ENCODE results near the gene AGAP1. TPM values are rescaled to one million over a fixed set of nuclear protein-coding genes. Genes with fewer than 3 reads are reported as not detected.

The AGAP1 gene
- total RNA-seq: 3.1 and 5.4 TPM in 2 replicates

DNA sequence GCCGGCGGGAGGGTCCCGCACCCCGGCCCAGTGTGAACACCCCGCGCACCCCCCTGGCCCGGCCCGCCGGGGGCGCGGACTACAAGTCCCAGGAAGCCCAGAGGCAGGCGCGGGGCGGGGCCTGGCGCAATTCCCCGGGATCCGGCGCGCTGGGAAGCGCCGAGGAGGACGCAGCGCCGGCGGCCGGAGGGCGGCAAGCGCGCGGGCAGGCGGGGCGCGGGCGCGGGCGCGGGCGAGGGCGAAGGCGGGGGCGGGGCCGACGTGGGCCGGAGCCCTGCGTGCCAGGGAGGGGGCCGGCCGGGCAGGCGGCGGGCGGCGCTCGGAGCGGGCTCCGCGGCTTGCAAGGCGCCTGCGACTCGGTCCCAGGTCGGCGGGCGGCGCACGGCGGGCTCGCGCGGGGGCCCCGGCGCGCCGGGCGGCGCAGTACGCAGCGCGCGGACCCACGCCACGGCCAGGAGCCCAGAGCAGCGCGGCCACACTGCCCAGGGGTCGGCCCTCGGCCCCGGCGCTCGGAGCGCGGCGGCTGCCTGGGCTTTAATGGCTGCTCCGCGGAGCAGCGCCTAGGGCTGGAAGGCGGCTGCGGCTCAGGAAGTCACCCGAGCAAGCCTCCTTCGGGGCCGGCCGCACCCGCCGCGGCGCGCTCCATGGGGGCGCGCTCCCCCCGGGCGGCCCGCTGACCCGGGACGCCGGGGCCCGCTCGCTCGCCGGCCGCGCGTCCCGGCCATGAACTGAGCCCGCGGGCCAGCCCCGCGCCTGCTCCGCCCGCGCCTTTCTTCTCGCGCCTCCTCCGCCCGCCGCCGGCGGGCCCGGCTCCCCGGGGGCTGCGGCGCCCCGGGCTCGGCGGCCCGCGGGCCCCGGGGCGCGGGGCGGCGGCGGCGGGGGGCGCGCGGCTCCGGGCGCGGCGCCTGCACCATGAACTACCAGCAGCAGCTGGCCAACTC, at the start of gene AGAP1:
AGAP1 (plus strand) TSS at position 269 of the 941 bp plus-strand sequence.
- DNase-seq (ENCODE audit: low read depth in 2 of 2): peak; percentile 50 to 86

DNA sequence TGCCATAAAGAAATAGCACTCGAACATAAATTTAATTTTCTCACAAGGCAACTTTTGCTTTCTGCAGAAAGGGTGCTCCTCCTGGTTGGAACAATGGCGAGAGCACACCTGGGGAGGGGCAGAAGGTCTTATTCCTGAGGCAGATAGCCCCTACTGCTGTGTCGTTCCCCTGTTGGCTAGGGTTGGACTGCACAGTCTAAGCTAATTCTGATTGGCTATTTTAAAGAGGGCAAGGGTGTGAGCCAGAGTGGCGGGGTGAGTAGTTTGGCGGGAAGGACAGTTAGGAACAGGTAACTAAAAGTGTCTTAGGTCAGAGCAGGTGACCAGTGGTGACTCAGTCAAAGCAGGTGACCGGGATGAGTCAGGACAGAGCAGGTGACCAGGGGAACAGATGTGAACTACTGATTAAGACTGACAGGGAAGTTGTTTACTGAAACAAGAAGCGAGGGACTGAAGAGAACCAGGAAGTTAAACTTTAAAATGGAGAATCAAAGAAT, 49.7 kb upstream of the AGAP1 start:
- peak in 1 of 2 donors; percentile 4 for DNase-seq (ENCODE audit: low read depth in 2 of 2)

DNA sequence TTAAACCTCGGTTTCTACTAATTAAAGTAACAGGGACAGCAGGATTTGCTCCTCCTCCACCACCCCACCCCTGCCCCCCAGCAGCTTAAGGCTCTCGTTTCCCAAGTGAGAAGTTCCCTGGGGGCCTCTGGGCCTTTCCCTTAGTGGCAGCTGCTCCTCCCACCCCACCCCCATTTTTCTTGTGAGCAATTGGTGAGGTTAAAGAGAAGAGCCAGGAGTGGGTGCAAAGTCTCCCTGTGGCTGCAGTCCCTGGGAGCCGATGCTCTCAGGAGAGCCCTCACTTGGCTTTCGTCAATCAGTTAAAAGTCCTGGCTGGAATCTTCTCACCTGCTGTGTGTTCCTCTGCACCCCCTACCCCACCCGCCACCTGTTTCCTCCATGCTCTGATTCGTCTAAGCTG, 48.7 kb upstream of the AGAP1 start:
- DNase-seq (ENCODE audit: low read depth in 2 of 2): no peak

DNA sequence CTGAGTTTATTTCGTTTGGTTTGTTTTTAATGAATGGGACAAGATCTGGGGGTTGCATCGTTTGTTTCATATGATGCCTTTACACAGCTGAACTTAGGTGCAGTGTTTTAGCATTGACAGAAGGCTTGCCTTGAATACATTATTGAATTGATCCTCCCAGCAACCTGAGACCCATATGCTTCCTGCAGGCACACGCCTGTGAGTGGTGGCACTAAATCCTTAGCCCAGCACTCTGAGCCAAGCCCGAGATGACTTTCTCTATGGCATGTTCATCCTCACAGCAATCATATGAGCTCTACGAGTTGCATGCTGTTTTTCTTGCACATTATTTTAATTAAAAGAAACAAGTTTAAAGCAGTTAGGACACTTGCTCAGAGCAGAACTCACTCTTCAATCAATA, 47.8 kb upstream of the AGAP1 start:
- no peak for DNase-seq (ENCODE audit: low read depth in 2 of 2)

DNA sequence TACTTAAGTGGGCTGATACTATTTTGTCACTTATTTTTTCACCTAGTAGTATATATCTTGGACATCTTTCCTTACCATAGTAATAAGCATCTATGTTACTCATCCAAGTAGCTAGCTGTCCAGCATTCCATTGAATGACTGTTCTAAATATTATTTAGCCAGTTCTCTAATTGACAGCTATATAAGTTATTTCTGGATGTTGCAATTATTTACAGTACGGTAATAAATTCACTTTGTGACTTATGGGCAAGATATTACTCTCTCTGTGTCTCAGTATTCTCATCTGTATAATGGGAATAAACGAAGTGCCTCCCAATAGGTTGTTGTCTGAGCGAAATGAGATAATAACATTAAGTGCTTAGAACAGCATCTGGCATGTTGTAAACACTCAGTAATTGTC, 46.6 kb upstream of the AGAP1 start:
- DNase-seq (ENCODE audit: low read depth in 2 of 2): no peak

DNA sequence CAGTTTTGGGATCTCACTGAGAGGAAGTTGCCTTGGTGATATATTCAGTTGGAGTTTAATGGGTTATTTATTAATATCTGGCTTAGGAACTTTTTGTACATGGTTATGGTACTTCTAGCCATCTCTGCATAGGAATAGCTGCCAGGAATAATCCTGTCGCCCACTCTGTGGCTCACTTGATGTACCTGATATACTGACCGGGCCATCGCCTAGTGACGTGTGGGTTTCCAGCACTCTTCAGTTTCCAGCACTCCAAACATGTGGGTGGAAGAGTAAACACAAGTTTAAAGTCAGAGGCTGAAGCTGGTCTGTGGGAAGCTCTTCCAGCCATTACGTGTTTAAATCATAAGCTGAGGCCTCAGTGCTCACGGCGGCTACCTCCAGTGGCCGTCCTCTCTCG, 44.3 kb upstream of the AGAP1 start:
- no peak for DNase-seq (ENCODE audit: low read depth in 2 of 2)

DNA sequence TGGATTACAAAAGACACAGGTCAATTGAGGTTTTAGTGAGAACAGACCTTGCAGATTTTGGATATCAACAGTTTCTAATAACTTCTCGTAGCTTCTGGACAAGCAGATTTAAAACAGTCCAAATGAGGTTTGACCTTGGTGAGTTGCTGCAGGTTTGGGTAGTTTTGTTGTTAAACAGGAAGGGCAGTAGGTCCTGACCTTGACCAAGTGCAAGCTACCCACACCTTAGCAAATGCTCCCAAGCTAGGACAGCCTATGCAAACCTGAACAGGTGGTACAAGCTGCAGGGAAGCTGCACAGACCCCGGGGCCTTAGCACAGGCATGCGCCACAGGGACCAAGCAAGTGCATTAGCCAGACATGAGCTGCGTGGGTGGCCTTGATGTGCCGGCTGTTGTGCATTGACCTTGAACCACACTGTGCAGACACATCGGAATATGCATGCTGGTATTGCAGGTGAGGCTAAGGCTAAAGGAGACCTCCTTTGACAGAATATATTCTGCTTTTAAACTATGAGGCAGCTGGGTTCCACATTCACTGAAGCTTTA, 40.2 kb upstream of the AGAP1 start:
- DNase-seq (ENCODE audit: low read depth in 2 of 2): no peak

DNA sequence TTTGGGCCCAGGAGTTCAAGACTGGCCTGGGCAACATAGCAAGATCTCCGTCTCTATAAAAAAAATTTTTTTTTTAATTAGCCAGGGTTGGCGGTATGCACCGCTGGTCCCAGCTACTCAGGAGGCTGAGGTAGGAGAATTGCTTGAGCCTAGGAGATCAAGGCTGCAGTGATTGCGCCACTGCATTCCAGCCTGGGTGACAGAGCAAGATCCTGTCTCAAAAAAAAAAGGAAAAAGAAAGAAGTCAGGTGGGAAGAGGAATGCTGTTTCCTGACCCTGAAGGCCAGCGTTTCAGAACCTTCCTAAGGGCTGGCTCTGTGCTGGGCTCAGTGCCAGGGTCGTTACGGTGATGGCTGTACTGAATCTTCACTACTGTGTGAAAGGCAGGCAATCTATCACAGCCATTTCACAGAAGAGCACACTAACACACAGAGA, 35.0 kb upstream of the AGAP1 start:
- DNase-seq (ENCODE audit: low read depth in 2 of 2): no peak

DNA sequence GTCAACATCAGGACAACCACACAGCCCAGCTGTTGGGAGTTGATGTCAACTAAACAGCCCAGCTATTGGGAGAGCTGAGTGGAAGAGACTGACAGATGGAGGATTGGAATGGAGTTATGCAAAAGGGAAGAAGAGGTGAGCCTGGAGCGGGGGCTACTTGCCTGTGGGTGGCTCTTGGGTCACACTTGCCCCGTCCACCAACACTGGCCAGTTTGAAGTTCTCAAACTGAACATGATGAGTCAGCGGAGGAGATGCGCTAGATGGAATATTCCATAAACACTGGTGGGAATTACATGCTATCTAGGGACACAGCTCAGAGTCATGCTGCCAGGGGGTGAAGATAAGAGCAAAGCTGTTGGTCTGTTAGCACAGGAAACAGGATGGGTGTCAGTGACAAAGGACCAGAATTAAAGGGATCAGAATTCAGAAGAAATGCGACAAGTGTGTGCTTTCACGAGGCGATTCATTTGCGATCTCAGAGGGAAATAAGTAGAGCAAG, 33.2 kb upstream of the AGAP1 start:
- no peak for DNase-seq (ENCODE audit: low read depth in 2 of 2)

DNA sequence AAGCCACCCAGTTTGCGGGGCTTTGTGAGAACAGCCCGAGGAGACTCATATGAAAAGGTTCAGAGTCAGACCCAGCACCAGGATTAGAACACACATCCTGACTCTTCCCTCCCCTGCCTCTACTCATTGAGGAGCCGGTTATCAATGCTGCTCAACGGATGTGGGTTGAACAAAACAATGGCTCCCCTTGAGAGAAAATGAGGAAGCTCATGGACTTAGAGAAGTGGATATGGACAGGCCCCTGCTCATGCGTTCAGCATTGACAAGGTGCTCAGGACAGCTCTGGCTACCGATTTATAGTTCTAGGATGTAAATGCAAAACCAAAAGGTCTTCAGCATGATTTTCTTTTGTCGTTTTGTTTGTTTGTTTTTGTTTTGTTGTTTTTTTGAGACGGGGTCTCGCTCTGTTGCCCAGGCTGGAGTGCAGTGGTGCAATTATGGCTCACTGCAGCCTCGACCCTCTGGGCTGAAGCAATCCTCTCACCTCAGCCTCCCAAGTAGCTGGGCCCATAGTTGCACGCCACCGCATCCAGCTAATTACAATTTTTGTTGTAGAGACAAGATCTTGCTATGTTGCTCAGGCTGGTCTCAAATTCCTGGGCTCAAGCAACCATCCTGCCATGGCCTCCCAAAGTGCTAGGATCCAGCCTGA, 32.0 kb upstream of the AGAP1 start:
- no peak for DNase-seq (ENCODE audit: low read depth in 2 of 2)

DNA sequence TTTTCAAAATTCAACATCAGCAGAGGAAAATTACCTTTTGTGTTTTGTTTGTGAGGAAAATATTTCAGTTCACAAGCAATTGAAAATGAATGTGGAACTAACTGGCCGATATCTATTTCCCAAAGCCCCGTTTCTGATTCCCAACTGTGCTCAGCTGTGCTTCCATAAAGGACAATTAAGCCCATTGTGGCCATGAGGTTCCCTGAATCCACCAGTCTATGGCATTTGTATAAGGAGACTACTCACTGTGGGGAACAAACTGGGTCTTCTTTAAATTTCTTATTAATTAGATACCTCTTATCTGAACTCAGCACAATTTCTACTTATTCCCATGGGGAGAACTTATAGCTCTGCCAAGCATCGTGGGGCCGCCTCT, 31.4 kb upstream of the AGAP1 start:
- no peak for DNase-seq (ENCODE audit: low read depth in 2 of 2)

DNA sequence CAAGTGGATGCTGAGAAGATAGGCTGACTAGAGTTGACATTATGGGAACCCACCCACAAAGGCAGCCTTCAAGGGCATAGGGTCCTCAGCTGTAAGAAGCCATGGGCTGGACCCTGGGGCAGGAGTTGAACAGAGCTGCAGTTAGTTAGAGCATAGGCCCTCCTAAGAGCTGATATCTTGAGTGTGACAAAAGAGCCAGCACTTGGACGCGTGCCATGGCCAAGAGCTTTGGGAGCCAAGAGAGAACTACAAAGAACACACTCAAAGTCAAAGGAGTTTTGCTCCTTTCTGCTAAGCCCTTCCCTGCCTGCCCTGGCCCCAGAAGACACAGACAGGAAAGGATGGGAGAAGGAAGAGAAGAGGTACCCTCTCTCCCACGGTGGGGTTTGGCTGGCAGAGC, 29.9 kb upstream of the AGAP1 start:
- no peak for DNase-seq (ENCODE audit: low read depth in 2 of 2)

DNA sequence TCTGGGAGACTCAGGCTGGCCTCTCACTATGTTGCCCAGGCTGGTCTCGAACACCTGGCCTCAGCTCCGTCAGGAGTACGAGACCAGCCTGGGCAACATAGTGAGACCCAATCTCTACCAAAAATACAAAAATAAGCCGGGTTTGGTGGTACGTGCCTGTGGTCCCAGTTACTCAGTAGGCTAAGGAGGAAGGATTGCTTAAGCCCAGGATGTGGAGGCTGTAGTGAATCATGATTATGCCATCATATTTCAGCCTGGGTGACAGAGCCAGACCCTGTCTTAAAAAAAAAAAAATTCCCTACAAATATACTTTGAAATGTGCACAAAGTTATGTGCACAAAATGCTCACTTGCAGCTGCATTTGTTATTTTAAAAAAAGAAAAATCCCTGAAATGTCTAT, 26.3 kb upstream of the AGAP1 start:
- DNase-seq (ENCODE audit: low read depth in 2 of 2): no peak

DNA sequence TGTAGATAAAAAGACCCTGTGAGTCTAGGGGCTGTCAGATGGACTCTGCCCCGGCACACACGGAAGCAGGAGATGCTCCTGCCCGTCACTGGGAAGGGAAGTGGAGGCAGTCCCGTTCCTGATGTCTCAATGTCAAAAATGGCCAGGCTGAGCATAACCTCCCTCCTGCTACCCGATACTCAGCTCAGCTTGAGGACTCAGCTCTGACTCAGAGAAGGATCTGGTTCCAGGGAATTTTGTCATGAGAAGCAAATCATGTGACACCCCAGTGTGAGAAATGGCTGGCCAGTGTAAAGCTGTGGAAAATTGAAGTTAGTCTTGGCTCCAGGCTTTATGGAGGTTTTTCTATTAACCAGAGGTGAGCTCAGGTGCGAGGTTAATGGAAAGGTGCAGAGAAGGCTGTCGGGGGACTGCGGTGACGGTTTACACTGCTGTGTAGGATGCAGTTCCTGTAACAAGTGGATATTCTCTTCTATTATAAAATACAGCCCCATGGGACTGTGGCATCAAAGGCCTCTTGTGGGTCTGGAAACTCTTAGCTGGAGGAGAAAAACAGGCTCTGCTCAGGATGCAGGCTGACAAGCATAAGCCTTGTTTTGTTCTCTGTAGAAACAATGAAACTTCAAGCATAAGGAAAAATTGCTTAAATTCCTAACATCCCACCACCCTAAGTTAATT, 24.7 kb upstream of the AGAP1 start:
- DNase-seq (ENCODE audit: low read depth in 2 of 2): peak in 1 of 2 donors; percentile 20

DNA sequence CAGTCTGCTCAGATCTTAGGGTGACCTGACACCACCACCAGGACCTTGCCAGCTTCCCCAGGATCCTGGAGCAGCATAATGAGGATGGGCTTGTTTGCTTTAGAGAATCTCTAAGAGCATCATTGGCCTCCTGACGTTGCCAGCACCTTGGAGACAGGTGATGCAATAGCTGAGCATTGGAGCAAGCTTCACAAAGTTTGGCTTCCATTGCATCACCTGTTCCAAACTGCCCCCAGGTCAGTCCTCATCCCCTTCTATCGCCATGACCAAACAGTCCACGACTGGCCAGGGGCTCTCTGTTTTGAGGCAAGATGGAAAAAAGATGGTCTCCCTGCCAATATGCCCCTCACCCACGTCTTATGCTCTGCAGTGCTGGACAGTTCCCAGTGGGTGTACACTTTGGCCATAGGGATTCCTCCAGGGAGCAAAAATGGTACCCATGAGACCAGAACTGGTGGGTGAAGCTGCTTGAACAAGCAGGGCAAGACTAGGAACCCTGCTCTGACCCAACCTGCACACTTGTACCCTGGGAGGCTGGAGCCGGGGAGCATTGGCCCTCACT, 22.6 kb upstream of the AGAP1 start:
- DNase-seq (ENCODE audit: low read depth in 2 of 2): no peak

DNA sequence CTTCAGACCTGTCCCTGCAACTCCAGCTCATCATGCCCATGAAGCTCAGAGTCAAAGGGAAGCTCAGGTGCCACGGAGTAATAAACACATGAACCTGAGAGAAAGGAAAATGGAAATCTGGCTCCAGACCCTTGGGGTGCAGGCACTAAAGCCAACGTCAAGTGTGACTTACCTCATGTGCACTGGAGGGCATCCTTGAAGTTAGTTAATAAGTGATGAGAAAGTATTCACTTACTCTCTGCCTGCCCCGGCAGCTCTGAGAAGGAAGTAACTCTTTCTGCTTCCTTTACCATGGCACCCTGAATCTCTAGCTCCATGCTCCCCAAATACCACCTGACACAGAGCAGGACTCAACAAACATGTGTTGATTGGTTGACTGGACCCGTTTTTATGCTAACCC, 21.4 kb upstream of the AGAP1 start:
- no peak for DNase-seq (ENCODE audit: low read depth in 2 of 2)

DNA sequence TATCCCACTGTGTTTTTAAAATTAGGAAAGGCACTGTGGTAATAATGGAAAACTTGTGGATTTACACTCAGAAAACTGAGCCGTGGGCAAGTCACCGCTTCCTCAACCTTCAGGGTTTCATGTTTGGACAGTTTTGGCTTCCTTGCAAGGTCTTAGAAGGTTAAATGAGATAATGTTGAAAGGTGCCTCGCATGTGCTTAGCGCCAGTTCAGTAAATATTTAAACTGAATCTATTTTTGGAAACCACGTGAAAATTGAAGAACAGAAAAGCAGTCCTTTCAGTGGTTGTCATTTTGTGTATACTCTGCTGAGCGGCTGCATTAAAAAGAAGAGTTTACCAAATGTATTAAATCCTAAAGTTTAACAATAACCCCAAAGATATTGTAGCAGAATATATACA, 15.2 kb upstream of the AGAP1 start:
- no peak for DNase-seq (ENCODE audit: low read depth in 2 of 2)

DNA sequence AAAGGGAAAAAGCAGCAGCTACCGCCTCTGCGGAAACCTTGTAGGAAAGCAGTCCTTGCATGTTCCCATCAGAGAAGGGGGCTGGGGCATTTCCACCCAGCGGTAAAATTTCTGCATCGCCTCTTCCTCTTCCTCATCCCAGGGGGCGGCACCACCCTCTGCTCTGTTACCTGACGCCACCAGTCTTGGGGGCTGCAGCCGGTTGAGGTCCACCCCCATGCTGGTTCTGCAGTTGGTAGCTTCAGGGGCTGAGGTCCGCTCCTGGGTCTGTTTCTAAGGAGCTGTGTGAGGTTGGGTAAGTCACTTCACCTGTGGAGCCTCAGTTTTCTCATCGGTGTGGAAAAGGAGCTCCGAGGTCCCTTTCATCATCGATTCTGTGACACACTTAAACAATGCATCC, 14.2 kb upstream of the AGAP1 start:
- DNase-seq (ENCODE audit: low read depth in 2 of 2): no peak

DNA sequence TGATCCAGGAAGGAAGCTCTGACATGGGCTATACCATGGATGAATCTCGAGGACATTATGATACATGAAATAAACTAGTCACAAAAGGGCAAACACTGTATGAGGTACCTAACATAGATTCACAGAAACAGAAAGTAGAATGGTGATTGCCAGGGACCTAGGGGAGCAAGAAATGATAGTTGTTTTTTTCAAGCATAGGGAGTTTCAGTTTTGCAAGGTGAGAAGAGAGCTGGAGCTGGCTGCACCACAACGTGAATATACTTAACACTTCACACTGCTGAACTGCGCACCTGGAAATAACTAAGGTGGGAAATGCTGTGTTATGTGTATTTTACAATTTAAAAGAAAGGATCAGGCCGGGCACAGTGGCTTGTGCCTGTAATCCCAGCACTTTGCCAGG, 13.2 kb upstream of the AGAP1 start:
- DNase-seq (ENCODE audit: low read depth in 2 of 2): no peak

DNA sequence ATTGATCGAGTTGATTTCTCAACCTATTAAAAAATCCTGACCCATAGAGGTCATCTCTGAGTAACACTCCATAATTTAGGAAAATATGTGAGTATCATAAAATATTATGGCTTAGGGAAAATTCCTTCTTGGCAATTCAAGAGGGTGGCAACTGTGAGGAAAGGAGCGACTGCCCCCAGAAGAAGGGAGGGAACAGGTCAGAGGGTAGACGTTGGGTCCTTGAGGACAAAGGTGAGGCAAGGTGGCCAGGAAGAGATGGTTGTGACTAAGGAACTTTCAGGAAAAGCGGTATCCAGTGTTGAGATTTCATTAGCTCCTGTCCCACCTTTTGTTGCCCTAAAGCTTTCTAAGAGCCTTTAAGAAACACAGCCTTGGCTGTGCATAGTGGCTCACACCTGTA, 10.5 kb upstream of the AGAP1 start:
- no peak for DNase-seq (ENCODE audit: low read depth in 2 of 2)

DNA sequence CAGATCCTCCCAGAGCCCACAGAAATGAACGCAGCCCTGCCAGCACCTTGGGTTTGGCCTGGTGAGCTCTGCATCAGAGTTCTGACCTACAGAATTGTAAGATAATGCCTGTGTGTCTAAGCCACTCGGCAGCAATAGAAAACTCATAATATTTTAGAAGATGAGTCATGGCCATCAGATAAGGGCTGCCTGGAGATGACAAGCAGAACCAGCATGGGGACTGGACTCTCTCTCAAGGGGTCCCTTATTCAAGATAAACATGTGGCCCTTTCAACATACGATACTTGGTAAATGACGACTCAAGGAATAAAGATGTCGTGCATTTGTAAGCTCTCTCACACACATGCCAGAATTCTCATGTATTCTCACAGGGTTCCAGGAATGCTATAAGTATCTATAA, 8.5 kb upstream of the AGAP1 start:
- DNase-seq (ENCODE audit: low read depth in 2 of 2): no peak

Data from dermis microvascular lymphatic vessel endothelial cell (primary cell).